ENCODE data around the gene CPHXL.

CPHXL gene

GRCh38 chr16:75718452-75718851 lies 7.8 kb downstream of the CPHXL start:
- TF ChIP-seq, protein P1, sequence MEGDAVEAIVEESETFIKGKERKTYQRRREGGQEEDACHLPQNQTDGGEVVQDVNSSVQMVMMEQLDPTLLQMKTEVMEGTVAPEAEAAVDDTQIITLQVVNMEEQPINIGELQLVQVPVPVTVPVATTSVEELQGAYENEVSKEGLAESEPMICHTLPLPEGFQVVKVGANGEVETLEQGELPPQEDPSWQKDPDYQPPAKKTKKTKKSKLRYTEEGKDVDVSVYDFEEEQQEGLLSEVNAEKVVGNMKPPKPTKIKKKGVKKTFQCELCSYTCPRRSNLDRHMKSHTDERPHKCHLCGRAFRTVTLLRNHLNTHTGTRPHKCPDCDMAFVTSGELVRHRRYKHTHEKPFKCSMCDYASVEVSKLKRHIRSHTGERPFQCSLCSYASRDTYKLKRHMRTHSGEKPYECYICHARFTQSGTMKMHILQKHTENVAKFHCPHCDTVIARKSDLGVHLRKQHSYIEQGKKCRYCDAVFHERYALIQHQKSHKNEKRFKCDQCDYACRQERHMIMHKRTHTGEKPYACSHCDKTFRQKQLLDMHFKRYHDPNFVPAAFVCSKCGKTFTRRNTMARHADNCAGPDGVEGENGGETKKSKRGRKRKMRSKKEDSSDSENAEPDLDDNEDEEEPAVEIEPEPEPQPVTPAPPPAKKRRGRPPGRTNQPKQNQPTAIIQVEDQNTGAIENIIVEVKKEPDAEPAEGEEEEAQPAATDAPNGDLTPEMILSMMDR (IDR thresholded peaks at IDR 0.05; ENCODE audit: control extremely low read depth, extremely low read depth, low read depth, missing control alignments) = no peak
- CTCF ChIA-PET = no interaction called here
- POLR2A ChIA-PET = no interaction called here
- DNase-seq (ENCODE audit: extremely low spot score) = no peak

GRCh38 chr16:75714661-75715060 lies 11.6 kb downstream of the CPHXL start:
- POLR2A ChIA-PET = no interaction called here
- DNase-seq (ENCODE audit: extremely low spot score) = no peak
- TF ChIP-seq, protein P1 (IDR thresholded peaks at IDR 0.05; ENCODE audit: control extremely low read depth, extremely low read depth, low read depth, missing control alignments) = no peak
- CTCF ChIA-PET = no interaction called here

- TF ChIP-seq, protein P1 (IDR thresholded peaks at IDR 0.05; ENCODE audit: control extremely low read depth, extremely low read depth, low read depth, missing control alignments) = no peak
- DNase-seq (ENCODE audit: extremely low spot score) = no peak
- ChIA-PET POLR2A (no interaction called here), CTCF (interaction anchor here (1.0 kb wide), 1 partner anchor 599 kb away, joined by 3 read pairs; no protein-coding TSS in a partner anchor)
Observed at GRCh38 chr16:75710344-75710743, 15.9 kb downstream of the CPHXL start.

DNA sequence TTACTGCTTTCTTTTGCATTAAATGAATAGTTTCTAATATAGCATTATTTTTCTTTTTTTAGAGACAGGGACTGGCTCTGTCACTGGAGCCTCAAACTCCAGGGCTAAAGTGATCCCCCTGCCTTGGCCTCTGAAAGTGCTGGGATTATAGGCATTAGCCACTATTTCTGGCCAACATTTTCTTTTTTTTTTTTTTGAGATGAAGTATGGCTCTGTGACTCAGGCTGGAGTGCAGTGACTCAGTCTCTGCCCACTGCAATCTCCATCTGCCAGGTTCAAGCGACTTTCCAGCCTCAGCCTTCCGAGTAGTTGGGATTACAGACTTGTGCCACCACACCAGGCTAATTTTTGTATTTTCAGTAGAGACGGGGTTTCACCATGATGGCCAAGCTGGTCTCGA lies 23.0 kb downstream of the CPHXL start:
- TF ChIP-seq, protein P1 (IDR thresholded peaks at IDR 0.05; ENCODE audit: control extremely low read depth, extremely low read depth, low read depth, missing control alignments) = no peak
- no peak for DNase-seq (ENCODE audit: extremely low spot score)
- ChIA-PET CTCF (no interaction called here), POLR2A (no interaction called here)

DNA sequence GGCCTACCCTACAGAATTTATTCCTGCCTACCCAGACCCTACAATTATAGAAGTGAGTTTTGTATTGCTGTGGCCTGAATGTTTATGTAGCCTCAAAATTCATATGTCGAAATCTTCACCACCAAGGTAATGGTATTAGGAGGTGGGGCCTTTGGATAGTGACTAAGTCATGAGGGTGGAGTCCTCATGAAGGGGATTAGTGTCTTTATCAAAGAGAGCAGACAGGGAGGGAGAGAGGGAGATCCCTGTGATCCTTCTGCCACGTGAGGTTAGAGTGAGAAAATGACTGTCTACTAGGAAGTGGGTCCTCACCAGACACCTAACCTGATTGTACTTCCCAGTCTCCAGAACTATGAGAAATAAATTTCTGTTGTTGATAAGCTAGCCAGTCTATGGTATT lies 24.0 kb downstream of the CPHXL start:
- no peak for DNase-seq (ENCODE audit: extremely low spot score)
- TF ChIP-seq, protein P1 (IDR thresholded peaks at IDR 0.05; ENCODE audit: control extremely low read depth, extremely low read depth, low read depth, missing control alignments) = no peak
- CTCF ChIA-PET = no interaction called here
- POLR2A ChIA-PET = no interaction called here

- TF ChIP-seq, protein P1 (IDR thresholded peaks at IDR 0.05; ENCODE audit: control extremely low read depth, extremely low read depth, low read depth, missing control alignments) = no peak
- no peak for DNase-seq (ENCODE audit: extremely low spot score)
- CTCF ChIA-PET = no interaction called here
- POLR2A ChIA-PET = no interaction called here
Observed at GRCh38 chr16:75701361-75701760, 24.9 kb downstream of the CPHXL start, which contains the start of gene DUXB. Gene DUXB, minus strand, starts transcription at chr16:75701461. Its CDS starts 43 bp downstream, at chr16:75701418.

DNA sequence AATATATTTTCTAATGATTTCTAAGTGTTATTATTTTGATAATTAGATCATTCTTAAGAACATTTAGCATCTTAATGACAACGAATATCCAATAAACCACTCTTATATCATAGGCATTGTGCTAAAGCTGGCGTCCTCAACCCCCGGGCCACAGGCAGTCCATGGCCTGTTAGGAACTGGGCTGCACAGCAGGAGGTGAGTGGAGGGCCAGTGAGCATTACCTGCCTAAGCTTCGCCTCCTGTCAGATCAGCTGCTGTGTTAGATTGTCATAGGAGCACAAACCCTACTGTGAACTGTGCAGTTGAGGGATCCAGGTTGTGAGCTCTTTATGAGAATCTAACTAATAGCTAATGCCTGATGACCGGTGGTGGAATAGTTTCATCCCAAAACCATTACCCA lies 28.7 kb downstream of the CPHXL start:
- no peak for DNase-seq (ENCODE audit: extremely low spot score)
- ChIA-PET POLR2A (no interaction called here), CTCF (interaction anchor here (0.9 kb wide), 1 partner anchor 9 kb away, joined by 3 read pairs; no protein-coding TSS in a partner anchor)
- TF ChIP-seq, protein P1 (IDR thresholded peaks at IDR 0.05; ENCODE audit: control extremely low read depth, extremely low read depth, low read depth, missing control alignments) = no peak
